Measurements from ENCODE around the gene GZMB. TPM values are rescaled to one million over a fixed set of nuclear protein-coding genes. Genes with fewer than 3 reads are reported as not detected.
"Not testable (repeated sequence)": the region's sequence is repeated elsewhere in the genome, so short reads cannot be mapped to it uniquely, and the experiment has no call there.

The GZMB gene
- total RNA-seq, 2 donors from 2014 or later: 1,692 to 2,337 TPM

DNA sequence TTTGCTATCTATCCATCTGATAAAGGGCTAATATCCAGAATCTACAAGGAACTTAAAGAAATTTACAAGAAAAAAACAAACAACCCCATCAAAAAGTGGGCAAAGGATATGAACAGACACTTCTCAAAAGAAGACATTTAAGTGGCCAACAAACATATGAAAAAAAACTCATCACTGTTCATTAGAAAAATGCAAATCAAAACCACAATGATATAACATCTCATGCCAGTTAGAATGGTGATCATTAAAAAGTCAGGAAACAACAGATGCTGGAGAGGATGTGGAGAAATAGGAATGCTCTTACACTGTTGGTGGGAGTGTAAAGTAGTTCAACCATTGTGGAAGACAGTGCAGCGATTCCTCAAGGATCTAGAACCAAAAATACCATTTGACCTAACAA, 14.4 kb upstream of the GZMB start:
- not testable (repeated sequence) for H3K27ac Mint-ChIP-seq; DNase-seq (ENCODE audit: low spot score in 2 of 2); H3K9me3 Mint-ChIP-seq; ATAC-seq
- H3K36me3 Mint-ChIP-seq: peaks cover 21 to 24% of the 10 kb centered on the region in 2 donors

DNA sequence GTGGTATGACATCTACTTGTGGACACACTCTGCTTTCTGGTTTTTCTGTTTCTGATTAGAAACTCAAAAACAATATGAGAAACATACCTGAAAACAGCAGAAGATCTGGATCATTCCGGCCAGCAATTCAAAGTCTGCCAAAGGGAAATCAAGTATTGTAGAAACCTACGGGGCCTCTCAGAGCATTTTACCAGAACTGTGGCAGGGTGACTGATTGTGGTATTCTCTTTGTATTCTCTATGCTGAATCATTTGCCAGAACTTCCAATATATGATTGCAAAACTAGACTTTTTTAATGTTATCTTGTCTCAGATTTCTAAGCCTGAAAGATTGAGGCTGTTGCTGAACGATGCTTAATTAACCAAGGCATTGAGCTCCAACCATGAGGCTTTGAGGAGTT, 5.9 kb upstream of the GZMB start:
- Mint-ChIP-seq H3K9me3 (no peaks in the 10 kb centered on the region), H3K27ac (no peak overlapping the region), H3K36me3 (peaks cover 0 to 15% of the 10 kb centered on the region in 2 donors)
- ATAC-seq (peak; percentile 57 to 67), DNase-seq (ENCODE audit: low spot score in 2 of 2) (no peak)

DNA sequence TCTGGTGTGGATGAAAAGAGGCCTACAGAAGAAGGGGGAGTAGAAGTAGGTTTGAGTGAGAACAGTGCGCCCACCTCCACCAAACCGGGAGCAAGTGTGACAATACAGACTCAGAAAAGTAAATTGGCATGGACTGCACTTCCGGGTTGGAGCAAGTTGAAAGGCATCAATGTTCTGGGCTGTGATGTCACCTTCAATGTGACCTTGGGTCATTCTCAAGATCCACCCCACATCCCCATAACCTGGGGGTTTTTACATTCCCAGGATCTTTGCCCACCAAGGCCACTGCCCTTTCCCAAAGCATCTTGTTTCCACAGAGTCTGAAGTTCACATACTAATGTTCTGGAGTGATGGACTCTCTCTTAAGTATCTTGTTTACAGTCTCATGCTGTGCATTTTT, 5.3 kb upstream of the GZMB start:
- DNase-seq (ENCODE audit: low spot score in 2 of 2) (no peak), ATAC-seq (no peak)
- Mint-ChIP-seq H3K36me3 (peaks cover 3 to 17% of the 10 kb centered on the region in 2 donors), H3K27ac (no peak overlapping the region), H3K9me3 (no peaks in the 10 kb centered on the region)

DNA sequence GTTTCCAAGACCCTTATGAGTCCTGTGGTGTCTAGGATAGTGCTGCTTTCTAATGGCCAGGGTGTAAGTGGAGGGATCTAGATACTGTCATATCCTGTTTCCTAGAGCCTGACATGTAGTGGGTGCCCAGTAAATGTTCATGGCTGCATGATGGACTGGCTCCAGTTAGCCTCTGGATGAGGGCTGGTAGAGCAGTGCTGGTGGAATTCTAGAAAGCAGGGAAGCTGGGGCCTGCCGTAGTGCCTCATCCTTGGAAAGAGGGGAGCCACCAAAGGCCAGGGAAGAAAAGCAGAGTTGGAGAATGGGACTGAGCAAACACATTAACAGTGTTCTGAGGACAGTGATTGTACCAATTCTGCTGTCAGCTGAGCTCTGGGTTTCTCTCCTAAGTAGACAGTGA, 637 bp downstream of the GZMB start:
- ATAC-seq: no peak
- peaks cover 0 to 6% of the 10 kb centered on the region in 2 donors for H3K9me3 Mint-ChIP-seq
- peak overlapping the region; percentile 88 to 98 for H3K27ac Mint-ChIP-seq
- peaks cover 28 to 56% of the 10 kb centered on the region in 2 donors for H3K36me3 Mint-ChIP-seq
- DNase-seq (ENCODE audit: low spot score in 2 of 2): no peak

DNA sequence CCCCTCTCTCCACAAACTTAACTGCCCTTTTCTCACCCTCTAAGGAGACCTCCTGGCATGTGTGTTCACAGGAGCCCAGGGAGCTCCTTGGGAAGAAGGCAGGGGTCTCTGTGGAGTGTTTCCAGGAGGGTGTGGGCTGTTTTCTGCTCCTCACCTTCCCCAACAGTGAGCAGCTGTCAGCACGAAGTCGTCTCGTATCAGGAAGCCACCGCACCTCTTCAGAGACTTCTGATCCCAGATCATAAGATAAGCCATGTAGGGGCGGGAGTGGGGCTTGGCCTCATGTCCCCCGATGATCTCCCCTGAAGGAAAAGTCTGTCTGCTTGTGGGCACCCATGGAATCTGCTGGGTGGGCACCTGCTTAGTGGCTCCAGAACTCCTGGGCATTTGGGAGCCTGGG, 1.2 kb downstream of the GZMB start:
- ATAC-seq (no peak), DNase-seq (ENCODE audit: low spot score in 2 of 2) (no peak)
- Mint-ChIP-seq H3K9me3 (peaks cover 0 to 6% of the 10 kb centered on the region in 2 donors), H3K36me3 (peaks cover 28 to 50% of the 10 kb centered on the region in 2 donors), H3K27ac (peak overlapping the region; percentile 88 to 98)

DNA sequence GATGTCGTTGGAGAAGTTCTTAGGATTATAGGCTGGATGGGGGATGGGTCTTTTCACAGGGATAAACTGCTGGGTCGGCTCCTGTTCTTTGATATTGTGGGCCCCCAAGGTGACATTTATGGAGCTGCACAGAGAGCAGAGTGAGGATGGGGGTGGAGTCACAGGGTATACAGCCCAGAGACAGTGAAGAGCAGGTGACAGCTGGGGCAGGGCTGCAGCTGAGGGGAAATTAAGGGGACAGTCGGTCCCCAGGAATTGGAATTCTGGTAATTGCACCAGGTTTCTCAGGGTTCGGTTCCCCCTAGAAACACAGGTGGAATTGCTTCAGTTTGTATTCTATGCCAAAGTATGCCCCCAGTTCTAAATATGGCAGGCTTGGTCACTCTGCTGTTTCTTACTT, 1.7 kb downstream of the GZMB start:
- ATAC-seq (no peak), DNase-seq (ENCODE audit: low spot score in 2 of 2) (no peak)
- Mint-ChIP-seq H3K27ac (peak overlapping the region; percentile 88 to 98), H3K36me3 (peaks cover 28 to 47% of the 10 kb centered on the region in 2 donors), H3K9me3 (peaks cover 0 to 6% of the 10 kb centered on the region in 2 donors)

DNA sequence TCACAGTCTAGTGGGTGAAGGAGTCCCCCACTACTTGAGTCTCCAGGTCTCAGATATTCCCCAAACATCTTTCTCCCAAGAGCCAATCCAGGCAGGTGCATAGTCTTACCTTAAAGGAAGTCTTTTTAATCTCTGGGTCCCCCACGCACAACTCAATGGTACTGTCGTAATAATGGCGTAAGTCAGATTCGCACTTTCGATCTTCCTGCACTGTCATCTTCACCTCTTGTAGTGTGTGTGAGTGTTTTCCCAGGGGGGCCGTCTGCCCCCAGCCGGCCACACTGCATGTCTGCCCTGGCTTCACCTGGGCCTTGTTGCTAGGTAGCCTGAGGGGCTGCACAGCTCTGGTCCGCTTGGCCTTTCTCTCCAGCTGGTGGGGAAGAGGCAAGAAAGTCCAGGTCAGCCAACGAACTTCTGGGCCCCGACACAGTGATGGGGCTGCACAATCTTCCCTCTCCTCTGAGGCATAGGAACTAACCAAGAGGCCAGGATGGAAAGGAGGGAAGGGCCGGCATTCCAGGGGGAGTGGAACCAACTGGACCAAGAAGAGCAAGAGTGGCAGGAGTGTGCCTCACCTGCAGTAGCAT, 2.1 kb downstream of the GZMB start:
- Mint-ChIP-seq H3K36me3 (peaks cover 28 to 47% of the 10 kb centered on the region in 2 donors), H3K27ac (peak overlapping the region; percentile 88 to 91), H3K9me3 (peaks cover 0 to 6% of the 10 kb centered on the region in 2 donors)
- ATAC-seq (no peak), DNase-seq (ENCODE audit: low spot score in 2 of 2) (no peak)

DNA sequence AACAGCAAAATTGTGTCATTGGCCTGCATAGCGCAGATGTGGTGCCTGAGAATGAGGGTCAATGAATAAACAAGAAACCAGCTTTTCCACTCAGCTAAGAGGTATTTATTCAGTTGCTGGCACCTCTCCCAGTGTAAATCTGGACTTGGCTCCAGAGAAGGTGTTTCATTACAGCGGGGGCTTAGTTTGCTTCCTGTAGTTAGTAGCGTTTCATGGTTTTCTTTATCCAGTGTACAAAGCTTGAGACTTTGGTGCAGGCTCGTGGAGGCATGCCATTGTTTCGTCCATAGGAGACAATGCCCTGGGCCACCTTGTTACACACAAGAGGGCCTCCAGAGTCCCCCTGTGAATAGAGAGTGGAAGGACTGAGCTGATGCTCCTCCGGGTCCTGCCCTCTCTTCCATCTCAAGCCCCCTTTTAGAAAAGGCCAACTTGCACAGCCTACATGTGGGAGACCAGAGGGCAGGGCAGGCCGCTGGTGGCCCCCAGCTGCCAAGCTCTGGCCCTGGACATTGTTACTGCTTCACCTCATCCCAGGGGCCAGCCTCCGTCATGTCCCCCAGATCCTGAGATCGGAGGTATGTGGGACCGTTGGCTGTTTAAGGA, 3.0 kb downstream of the GZMB start:
- no peak for DNase-seq (ENCODE audit: low spot score in 2 of 2)
- Mint-ChIP-seq H3K9me3 (peaks cover 0 to 6% of the 10 kb centered on the region in 2 donors), H3K36me3 (peaks cover 28 to 41% of the 10 kb centered on the region in 2 donors), H3K27ac (peak overlapping the region in 1 of 2 donors; percentile 88)
- peak in 1 of 2 donors; percentile 10 for ATAC-seq

DNA sequence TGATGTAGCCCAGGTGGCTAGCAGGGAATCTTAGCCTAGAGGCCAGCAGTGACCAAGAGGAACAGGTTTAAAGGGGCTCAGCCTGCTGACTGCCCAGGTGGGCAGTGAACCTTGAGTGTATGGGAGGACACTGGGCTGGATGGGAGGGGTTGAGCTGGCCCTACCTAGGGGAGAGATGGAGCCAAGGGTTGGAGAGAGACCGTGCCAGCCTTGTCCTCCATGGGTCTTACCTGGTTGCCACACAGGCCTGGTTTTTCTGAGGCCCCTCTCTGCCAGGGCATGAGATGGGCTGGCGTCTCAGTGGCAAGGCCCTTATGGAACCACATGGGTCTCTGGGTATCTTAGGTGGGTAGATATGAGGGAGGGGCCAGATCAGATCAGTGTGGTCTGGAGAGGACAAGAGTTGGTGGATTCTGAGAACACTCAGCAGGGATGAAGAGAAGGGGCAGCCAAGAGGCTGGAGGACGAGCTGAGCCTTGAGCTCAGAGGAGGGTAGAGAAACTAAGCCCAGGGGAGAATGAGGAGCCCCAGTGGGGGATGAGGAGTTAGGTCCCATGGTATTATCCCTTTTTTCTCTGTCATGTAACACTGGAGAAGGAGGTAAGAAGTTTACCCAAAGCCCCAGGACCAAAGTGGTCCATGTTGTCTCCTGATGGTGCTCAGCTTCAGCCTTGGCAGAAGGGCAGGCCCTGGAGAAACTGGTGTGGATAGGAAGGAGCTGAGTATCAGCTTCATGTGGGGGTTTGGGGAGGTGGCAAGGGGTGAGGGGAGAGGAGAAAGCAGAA, 3.7 kb downstream of the GZMB start:
- DNase-seq (ENCODE audit: low spot score in 2 of 2) (no peak), ATAC-seq (peak; percentile 10 to 15)
- H3K27ac Mint-ChIP-seq: peak overlapping the region; percentile 65 to 85
- H3K36me3 Mint-ChIP-seq: peaks cover 28 to 41% of the 10 kb centered on the region in 2 donors
- H3K9me3 Mint-ChIP-seq: peaks cover 0 to 6% of the 10 kb centered on the region in 2 donors

DNA sequence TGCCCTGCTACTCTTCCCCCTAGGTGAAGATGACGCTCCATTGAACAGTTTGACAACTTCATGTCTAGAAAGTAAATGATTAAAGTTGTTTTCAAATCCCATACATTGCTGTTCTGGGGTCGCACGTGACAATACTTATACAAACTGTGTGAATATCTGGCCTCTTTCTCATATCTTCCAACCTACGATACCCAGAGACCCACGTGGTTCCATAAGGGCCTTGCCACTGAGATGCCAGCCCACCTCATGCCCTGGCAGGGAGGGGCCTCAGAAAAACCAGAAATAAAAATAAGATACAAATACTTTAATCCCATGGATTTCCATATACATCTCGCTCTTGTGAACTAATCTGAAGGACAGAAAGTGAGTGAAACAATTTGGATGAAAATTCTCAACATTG, 4.5 kb downstream of the GZMB start:
- Mint-ChIP-seq H3K27ac (peak overlapping the region in 1 of 2 donors; percentile 65), H3K9me3 (peaks cover 0 to 6% of the 10 kb centered on the region in 2 donors), H3K36me3 (peaks cover 27 to 41% of the 10 kb centered on the region in 2 donors)
- DNase-seq (ENCODE audit: low spot score in 2 of 2): no peak
- no peak for ATAC-seq

DNA sequence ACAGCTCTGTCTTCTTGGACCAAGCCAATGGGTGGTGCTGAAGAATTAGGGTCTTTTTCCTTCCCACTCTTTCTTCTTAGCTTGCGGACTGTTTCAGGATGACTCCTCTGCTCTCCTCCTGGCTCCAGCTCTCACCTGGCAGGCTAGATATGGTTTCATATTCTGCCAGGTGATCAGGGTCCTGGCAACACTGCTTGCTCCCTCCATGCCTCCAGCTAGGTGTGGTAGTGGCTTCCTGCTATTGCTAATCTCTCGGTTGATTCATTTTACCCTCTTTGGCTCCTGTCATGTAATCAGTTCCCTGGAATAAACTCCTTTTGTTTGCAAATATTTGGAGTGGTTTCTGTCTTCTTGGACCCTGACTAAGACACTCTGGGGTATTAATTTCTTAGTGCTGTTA, 20.2 kb downstream of the GZMB start:
- Mint-ChIP-seq H3K36me3 (peaks cover 0 to 6% of the 10 kb centered on the region in 2 donors), H3K27ac (no peak overlapping the region), H3K9me3 (peaks cover 0 to 2% of the 10 kb centered on the region in 2 donors)
- no peak for DNase-seq (ENCODE audit: low spot score in 2 of 2)
- peak in 1 of 2 donors; percentile 7 for ATAC-seq

DNA sequence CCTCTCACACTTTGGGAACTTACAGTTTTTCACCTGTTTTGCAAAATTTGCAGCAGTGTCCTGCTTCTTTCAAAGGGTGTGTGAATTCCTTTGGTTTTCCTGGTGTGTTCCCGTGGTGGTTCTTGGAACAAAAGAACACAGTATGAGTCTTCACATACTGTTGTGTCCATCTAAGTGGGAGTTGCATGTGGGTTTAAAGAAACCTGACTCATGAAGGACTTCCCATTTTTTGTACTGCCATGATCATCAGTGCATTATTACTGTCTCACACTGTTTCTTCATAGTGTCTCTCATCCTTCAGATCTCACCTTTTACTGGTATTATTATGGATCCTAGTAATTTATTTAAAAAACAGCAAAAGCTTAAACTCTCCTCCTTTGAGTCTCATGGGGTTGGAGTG, 20.7 kb downstream of the GZMB start:
- ATAC-seq (peak; percentile 7 to 16), DNase-seq (ENCODE audit: low spot score in 2 of 2) (no peak)
- H3K9me3 Mint-ChIP-seq: no peaks in the 10 kb centered on the region
- peaks cover 0 to under 1% of the 10 kb centered on the region in 2 donors for H3K36me3 Mint-ChIP-seq
- H3K27ac Mint-ChIP-seq: no peak overlapping the region

DNA sequence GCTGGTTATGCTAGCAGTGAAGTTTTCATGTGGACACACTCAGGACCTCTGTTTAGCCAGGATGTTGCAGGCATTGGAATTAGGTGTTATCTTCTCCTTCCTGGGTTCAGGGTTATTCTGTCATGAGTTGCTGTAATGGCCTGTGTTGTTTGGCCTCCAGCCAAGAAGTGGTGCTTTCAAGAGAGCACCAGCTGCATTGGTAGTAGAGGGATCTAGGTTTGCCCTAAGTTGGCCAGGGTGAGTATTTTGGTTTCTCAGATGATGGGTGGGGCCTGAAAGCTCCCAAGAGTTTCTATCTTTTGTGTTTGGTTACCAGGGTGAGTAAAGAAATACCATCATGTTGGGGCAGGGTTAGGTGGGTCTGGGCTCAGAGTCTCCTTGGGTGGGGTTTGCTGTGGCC, 21.8 kb downstream of the GZMB start:
- no peak for DNase-seq (ENCODE audit: low spot score in 2 of 2)
- H3K9me3 Mint-ChIP-seq: no peaks in the 10 kb centered on the region
- ATAC-seq: no peak
- peak overlapping the region in 1 of 2 donors; percentile 78 for H3K27ac Mint-ChIP-seq
- peaks cover 0 to 4% of the 10 kb centered on the region in 2 donors for H3K36me3 Mint-ChIP-seq

DNA sequence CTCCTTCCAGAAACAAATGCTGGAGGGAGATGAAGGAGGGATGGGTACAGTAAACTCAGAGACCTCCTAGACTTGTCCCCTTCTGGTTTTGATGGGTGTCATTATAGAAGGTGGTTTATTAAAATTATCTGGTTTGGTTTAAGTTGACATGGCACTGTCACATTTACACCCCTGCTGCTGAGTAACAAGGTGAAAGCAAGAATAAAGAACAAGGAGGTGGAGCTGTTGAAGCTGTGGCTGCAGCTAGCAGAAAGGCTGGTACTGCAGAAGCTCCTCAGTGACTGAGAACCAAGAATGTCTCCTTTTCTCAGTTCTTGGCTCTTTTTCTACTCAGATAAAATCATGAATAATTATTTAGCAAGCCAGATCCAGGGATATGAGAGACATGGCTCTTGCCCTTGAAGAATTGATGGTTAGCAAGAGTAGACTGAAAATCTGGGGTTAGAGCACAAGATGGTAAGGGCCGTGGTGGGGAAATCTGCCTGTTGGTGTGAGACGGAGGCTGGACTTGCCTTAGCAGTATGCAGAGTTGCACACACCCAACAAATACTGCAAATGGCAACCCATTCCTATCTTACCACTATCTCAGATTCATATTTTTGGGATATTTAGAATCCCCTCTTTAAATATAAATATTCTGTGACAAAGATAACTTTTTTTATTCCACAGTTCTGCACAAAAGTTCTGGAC, 24.2 kb downstream of the GZMB start, which contains the start of gene GZMH:
TSS of gene GZMH (minus strand) at position 31 of the 690 bp plus-strand sequence. CDS start 72 bp downstream, outside the sequence.
- Mint-ChIP-seq H3K27ac (peak within 1 kb of the TSS; percentile 44 to 67), H3K9me3 (no peaks in the 10 kb centered on the region), H3K36me3 (peaks cover 0 to 6% of the 10 kb centered on the region in 2 donors)
- DNase-seq (ENCODE audit: low spot score in 2 of 2) (no peak), ATAC-seq (peak; percentile 61 to 75)

DNA sequence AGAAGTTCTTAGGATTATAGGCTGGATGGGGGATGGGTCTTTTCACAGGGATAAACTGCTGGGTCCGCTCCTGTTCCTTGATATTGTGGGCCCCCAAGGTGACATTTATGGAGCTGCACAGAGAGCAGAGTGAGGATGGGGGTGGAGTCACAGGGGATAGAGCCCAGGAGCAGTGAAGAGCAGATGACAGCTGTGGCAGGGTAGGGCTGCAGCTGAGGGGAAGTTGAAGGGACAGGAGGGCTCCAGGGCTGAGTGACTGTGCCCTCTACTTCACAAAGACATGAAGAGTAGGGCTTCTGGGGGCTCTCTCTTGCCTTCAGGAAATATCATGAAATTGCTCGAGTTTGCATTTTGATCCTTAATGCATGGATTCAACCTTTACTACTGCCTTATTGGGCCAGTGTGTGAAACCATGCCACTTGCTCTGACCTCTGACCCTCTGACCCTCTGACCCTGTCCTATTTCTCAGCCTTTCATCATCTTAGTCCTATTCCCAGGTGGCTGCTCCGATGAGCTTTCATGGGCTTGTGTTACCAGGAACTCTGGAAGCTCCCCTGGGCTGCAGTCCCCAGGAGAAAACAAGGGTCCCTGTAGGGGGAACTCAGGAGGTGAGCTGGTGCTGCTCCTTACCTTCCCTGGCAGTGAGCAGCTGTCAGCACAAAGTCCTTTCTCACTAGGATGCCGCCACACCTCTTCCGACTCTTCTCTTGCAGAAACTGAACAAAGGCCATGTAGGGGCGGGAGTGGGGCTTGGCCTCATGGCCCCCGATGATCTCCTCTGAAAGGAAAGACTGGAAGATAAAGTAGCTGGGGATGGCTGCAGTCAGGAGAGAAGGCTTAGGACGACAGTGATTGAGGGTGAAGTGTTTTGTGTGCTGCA, 26.1 kb downstream of the GZMB start:
- DNase-seq (ENCODE audit: low spot score in 2 of 2): no peak
- Mint-ChIP-seq H3K27ac (peak overlapping the region; percentile 16 to 67), H3K9me3 (no peaks in the 10 kb centered on the region), H3K36me3 (peaks cover 0 to 6% of the 10 kb centered on the region in 2 donors)
- no peak for ATAC-seq

DNA sequence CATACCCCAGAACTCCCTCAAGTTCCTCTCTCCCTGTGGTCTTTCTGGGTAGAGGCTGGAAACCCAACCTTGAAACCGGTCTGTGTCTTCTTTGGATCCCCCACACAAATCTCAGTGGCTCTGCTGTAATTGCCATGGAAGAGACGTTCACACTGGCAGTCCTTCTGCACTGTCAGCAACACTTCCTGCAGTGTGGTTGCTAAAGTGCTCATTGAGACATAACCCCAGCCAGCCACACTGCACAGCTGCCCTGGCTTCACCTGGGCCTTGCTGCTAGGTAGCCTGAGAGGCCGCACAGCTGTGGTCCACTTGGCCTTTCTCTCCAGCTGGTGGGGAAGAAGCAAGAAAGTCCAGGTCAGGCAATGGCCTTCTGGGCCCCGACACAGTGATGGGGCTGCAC, 26.9 kb downstream of the GZMB start:
- DNase-seq (ENCODE audit: low spot score in 2 of 2): no peak
- no peaks in the 10 kb centered on the region for H3K9me3 Mint-ChIP-seq
- ATAC-seq: peak in 1 of 2 donors; percentile 33
- H3K27ac Mint-ChIP-seq: peak overlapping the region; percentile 54 to 76
- peaks cover 0 to 6% of the 10 kb centered on the region in 2 donors for H3K36me3 Mint-ChIP-seq
